GM19035 (cell line): Measurements from ENCODE around the gene IP6K3.

Experiments used
- ATAC-seq: cut with Tn5 transposase; IDR thresholded peaks from one replicate; pipeline ENCODE4 v1.9.1; 2021; ENCODE audit not compliant: unreplicated experiment

Gene IP6K3

GRCh38 chr6:33725891-33726673 is 20.6 kb downstream of the IP6K3 start:
- ATAC-seq: no peak

DNA sequence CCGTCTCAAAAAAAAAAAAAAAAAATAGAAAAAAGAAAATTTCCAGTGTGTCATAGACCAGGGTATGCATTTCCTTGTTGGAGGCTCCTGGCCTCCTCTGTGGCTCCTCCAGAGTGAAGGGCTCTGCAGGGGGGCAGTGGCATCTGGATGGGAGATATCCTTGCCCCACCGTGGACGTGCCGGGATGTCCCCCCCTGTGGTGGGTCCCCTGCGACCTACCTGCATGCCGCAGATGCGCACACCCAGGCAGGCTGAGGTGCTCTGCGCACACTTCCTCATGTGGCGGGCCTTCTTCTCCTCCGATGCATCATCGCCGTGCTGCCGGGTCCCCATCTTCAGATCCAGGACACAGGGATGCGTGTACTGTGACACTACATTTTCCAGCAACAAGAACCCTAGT is 21.5 kb downstream of the IP6K3 start:
- ATAC-seq: no peak

DNA sequence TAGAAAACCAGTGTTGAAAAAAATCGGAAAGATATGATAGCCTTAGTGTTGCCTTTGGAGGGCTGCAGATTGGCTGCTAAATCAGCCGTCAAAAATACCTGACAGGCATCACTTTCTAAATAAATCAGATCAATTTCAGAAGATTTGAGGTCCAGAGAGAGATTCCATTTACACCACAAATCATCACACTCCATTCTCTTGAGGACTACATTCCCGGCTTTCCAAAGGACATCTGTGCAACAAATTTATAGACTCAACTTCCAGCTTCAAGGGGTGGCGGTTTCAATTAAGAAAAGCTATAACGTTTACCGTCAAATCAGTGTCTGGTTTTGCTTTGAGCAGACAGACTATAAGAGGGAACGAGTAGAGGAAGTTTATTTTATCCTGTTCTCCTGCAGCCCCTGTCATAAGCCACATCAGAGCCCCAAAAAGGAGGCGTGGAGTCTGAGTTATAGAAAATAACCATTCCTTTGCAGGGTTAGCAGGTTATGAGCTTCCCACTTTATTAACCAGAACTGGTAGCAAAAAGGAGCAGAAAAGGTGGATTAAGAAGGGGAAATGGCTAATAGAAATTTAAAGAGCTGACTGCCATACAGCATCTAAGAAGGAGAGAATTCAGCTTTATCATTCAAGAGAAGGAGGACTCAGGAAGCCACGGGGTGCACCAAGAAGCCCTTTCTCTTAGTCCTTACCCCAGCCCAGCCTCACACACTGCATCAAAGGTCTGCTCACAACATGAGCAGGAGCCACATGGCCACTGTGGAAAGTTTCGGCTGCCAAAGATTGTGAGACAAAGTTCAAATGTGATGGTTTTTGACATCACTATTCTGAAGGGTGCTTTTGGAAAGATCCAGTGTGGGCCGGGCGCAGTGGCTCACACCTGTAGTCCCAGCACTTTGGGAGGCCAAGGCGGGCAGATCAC is 22.3 kb downstream of the IP6K3 start:
- no peak for ATAC-seq

DNA sequence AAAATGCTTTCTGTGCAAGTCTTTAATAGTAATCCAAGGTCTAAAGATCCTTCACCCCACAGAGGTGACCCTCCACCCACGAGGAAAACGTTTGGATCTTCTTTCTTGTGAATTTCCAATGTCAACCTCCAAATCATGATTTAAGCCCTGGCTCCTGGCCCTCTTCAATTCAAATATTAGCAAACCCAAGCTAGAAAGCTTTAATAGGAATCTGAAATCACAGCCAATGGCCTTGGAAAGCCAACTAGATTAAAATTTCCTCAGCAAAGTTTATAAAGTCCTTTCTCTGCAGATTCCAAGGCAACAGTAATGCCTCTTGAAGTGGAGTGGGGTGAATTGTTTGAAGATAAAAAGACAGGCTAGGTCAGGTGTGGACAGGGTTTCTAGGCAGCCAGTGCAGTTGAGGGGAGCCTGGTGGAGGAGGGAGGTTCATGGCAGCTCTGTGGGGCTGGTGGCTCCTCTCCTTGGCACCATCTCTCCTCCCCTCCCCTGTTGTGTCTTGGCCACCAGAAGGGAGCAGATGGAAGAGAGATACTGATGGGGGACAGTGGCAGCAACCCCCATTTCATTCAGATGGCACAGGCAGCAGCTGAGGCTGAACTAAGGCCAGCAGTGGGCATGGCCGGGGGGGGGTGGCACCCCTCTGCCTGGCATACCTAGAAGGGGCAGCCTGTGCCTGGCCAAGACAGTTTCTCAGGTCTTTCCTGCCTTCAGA is 23.2 kb downstream of the IP6K3 start:
- ATAC-seq: no peak

DNA sequence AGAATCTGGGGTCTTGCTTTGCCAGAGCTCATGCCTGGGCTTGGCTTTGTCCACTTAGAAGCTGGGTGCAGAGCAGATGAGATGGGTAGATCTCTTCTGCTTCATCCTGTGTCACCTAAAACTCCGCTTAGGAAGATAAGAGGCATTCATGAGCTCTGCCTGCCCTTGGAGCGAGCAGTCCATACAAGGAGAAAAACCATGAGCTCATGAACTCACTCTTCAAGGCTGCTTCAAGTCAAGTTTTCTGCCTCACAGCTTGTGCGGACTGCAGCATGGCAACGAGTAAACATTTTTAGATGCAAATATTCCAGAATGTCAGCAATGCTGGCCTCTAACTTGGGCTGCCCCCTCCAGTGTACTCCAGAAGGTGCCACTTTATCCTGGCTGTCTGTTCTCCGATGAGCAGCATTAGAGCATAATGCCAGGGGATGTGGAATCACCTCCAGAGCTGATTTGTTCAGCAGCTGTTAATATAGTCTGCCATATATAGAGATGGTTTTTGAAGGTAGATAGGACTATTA is 24.5 kb downstream of the IP6K3 start:
- ATAC-seq: no peak

- ATAC-seq: no peak
Observed at GRCh38 chr6:33721508-33721907, 25.2 kb downstream of the IP6K3 start.

- no peak for ATAC-seq
Observed at GRCh38 chr6:33720998-33721397, 25.7 kb downstream of the IP6K3 start.

GRCh38 chr6:33719326-33719987 is 27.2 kb downstream of the IP6K3 start:
- no peak for ATAC-seq

GRCh38 chr6:33718713-33719112 is 28.0 kb downstream of the IP6K3 start:
- ATAC-seq: no peak

DNA sequence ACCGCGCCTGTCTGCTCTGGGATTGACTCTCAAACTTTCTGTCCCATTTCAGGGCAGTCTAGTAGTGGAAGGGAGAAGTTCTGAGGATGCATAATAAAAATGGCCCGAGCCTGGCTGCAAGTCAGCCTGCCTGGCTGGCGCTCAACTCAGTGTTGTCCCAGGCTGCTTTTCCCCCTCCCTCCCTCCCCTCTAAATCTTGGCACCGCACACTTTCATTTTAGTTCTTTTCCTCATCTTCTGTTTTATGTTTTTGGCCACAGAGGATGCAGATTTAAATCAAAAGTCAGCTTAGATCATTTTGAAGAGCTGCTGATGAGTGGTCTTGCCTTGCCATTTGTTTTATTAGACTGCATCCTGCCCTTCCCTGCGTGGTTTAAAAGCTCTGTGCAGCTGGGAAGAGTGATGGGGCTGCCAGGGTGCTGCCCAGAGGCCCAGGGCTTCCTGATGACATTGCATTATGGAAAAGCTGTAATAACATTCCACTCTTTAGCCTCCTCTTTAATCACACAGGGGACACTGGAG is 28.7 kb downstream of the IP6K3 start:
- ATAC-seq: no peak

- ATAC-seq: no peak
Observed at GRCh38 chr6:33716890-33717632, 29.6 kb downstream of the IP6K3 start.

DNA sequence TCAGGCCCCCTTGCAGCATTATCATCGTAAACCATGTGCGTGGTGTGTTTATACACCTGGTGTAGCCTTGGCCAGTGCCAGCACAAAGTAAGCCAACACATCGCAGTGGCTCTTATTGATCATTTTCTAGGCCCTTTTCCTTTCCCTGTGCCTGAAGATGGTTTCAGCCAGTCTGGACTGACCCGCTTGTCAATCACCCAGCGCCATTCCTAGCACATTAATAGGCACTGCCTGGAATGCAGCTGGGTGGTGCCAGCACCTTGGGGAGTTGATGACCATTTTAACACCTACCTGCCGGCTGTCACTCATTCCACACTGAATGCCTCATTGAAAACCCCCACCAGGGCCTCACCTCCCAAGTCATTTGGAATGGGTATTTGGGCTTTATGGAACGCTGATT is 30.3 kb downstream of the IP6K3 start:
- no peak for ATAC-seq

DNA sequence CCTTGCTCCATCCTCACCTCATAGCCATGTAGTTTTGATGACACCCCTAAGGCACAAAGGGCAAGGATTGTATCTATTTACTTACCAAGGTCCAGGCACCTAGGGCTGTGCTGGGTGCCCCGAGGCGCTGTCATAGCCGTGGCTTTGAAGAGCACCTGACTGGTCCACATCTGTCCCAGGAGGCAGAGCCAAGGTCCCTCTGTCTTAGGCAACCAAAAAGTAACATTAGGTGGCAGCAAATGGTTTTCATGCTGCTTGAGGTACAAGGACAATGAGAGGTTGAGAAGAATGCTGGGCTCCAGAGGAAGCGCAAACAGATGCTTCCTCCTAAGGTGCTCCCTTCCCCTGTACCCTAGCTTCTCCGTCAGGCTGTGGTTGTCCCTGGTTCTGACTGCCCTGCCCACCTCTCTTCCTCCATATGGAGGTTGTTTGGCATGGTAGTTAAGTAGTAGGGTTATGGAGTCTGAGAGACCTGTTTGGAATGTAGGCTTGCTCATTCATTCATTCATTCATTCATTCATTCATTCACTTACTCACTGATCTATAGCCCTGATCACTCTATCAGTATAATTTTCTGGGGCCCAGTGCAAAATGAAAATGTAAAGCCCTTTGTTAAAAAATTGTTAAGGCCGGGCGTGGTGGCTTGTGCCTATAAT is 32.2 kb downstream of the IP6K3 start:
- ATAC-seq: no peak

DNA sequence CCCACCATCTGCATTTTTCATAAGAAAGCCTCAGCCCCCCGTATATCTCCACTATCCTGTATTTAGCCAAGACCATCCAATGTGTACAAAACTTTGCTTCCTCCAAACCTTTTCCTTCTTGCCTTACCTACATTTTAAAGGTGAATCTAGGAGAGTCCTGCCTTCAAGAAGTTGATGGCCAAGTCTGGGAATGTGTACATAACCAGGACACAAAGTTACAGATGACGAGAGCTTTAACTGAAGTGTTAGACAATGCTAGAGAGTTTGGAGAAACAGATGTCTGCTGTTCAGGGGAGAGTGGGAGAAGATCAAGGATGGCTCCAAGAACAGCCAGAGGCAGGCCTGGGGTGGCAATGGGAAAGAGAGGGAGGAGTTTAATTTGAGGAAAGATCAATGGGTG is 32.9 kb downstream of the IP6K3 start:
- no peak for ATAC-seq

GRCh38 chr6:33712914-33713313 is 33.8 kb downstream of the IP6K3 start:
- no peak for ATAC-seq

- peak; percentile 92 for ATAC-seq
Observed at GRCh38 chr6:33711140-33712129, 35.3 kb downstream of the IP6K3 start, which contains the start of gene UQCC2. TSS of gene UQCC2 (minus strand) at chr6:33711700. CDS start at chr6:33711686, 14 bp downstream.

- peak; percentile 8 for ATAC-seq
Observed at GRCh38 chr6:33710296-33711121, 36.2 kb downstream of the IP6K3 start.
